ENCODE data around the gene SND1. TPM values are rescaled to one million over a fixed set of nuclear protein-coding genes. Genes with fewer than 3 reads are reported as not detected.
A peak's percentile ranks its signal among the peaks of the same experiment; 100 is the strongest.

Gene SND1
- 10 to 100 TPM; 46.2 to 71.6 (median 53.4) TPM for total RNA-seq
- 10 to 100 TPM; 29.2 to 72.8 (median 35.1) TPM for polyA plus RNA-seq
- long read RNA-seq, donor 1, transcript SND1-201 (24 exons, 3,476 nt), result major isoform, 32 of 42 reads
- long read RNA-seq, donor 1, partial matches to known transcripts, result 9 of 42 reads
- long read RNA-seq, donor 1, other reads (novel, unspliced or antisense), result 1 of 42 reads
- long read RNA-seq, donor 2, transcript SND1-201 (24 exons, 3,476 nt), result major isoform, 51 of 92 reads
- long read RNA-seq, donor 2, partial matches to known transcripts, result 30 of 92 reads
- long read RNA-seq, donor 2, other reads (novel, unspliced or antisense), result 11 of 92 reads

DNA sequence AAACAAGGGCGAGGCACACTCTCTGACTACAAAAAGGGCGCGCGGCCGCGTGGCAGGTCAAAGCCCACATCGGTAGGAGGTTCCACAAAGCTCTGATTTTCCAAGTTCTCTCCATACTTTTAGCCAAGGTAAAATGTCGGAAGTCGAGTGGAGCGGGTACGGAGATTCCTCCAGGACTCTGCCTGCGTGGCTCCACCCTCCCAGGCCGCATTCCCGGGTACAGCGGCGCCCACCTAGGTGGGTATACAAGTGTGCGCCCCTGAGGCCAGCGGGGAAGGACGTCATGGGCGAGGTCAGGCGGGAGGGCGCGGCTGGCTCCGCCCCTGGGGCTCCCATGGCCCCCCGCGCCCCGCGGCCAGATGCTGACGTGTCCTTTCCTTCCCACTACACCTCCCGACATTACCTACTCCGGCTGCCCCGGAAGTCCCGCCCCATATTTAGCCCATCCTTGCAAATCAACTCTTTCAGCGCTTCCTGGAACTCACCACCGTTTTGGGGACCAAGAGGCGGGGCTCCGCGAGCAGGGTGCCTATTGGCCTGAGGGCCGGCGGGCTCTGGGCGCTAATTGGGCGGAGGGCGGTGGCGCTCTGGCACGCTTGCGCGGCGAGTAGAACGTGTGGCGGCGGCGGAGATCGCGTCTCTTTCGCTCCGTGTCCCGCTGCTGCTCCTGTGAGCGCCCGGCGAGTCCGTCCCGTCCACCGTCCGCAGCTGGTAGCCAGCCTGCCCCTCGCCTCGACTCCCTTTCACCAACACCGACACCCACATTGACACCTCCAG is at the start of gene SND1:
TSS of gene SND1 (plus strand) at position 639 of the 777 bp plus-strand sequence. CDS start 180 bp downstream, outside the sequence.
- TF ChIP-seq CTCF (IDR thresholded peaks at IDR 0.05), result no peak
- no peaks in the 10 kb centered on the region for H3K9me3 ChIP-seq
- peak within 1 kb of the TSS; percentile 81 for H3K4me3 ChIP-seq
- ATAC-seq (peak; percentile 95 to 97 (median 96)), DNase-seq (peak; percentile 99)
- peaks cover 30% of the 10 kb centered on the region for H3K4me1 ChIP-seq
- H3K27me3 ChIP-seq (ENCODE audit: insufficient read depth in 3 of 3, low read length in 2 of 3), result no peaks in the 10 kb centered on the region
- WGBS, 3 donors, result 0 to 1% (median 0%) methylated on average over 44 to 67 of the region's 67 CpGs
- no peaks in the 10 kb centered on the region for H3K36me3 ChIP-seq (ENCODE audit: insufficient read depth in 1 of 2, low read depth in 1 of 2)
- intact Hi-C loops (cut with DNase I), result loop anchor here in 1 of 2 donors (2.0 to 5.0 kb wide), 2 partner anchors 63 to 259 kb away; partner anchors contain the start of genes ARF5 and ZNF800
- peak within 1 kb of the TSS; percentile 99 for H3K27ac ChIP-seq

DNA sequence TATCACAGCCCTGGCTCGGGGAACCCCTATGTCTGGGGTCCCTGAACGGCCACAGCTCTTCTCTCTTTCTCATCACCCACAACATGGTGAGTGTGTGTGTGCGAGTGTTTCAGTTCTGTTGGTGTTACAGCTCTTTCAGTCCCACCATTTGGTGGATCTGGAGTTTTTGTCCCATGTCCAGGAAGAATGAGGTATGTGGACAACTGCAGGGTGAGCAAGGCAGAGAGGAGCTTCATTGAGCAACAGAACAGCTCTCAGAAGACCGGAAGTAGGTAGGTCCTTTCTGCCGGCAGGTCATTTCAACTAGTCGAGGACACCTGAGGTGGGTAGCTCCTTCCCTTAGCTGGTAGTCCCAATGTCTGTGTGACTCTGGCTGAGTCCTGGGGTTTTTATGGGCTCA is 43.5 kb upstream of the SND1 start:
- ATAC-seq (no peak), DNase-seq (no peak)
- intact Hi-C loops (cut with DNase I), result no loop called here
- H3K27me3 ChIP-seq (ENCODE audit: insufficient read depth in 3 of 3, low read length in 2 of 3), result peaks cover 0 to 11% (median 0%) of the 10 kb centered on the region in 3 donors
- H3K9me3 ChIP-seq, result no peaks in the 10 kb centered on the region
- 83 to 86% (median 86%) methylated on average over 6 of the region's 6 CpGs for WGBS, 3 donors
- no peaks in the 10 kb centered on the region for H3K36me3 ChIP-seq (ENCODE audit: insufficient read depth in 1 of 2, low read depth in 1 of 2)
- no peak overlapping the region for H3K4me3 ChIP-seq
- no peak for TF ChIP-seq CTCF (IDR thresholded peaks at IDR 0.05)
- no peak overlapping the region for H3K27ac ChIP-seq
- no peaks in the 10 kb centered on the region for H3K4me1 ChIP-seq

DNA sequence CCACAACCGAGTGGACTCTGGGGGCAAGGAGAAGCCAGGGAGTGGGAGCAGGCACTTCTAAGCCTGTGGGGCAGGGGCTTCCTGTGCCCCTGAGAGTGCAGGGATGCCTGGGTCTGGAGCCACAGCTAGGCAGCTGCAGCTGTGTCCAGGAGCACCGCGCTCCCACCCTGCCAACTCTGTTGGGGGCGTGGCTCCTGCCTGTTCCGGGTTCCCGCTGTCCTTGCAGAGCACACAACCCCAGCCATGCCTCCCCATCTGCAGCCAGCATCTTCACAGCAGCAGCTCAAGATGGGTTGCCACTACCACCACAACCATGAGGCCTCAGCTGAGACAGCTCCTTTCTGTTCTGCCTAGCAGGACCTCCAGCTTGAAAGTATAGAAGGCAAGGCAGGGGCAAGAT is 42.7 kb upstream of the SND1 start:
- DNase-seq (no peak), ATAC-seq (no peak)
- no peaks in the 10 kb centered on the region for H3K4me1 ChIP-seq
- no peak for TF ChIP-seq CTCF (IDR thresholded peaks at IDR 0.05)
- no peak overlapping the region for H3K4me3 ChIP-seq
- intact Hi-C loops (cut with DNase I), result no loop called here
- 65 to 89% (median 85%) methylated on average over 6 of the region's 6 CpGs for WGBS, 3 donors
- no peaks in the 10 kb centered on the region for H3K9me3 ChIP-seq
- H3K27ac ChIP-seq, result no peak overlapping the region
- H3K27me3 ChIP-seq (ENCODE audit: insufficient read depth in 3 of 3, low read length in 2 of 3), result peaks cover 0 to 11% (median 6%) of the 10 kb centered on the region in 3 donors
- no peaks in the 10 kb centered on the region for H3K36me3 ChIP-seq (ENCODE audit: insufficient read depth in 1 of 2, low read depth in 1 of 2)

GRCh38 chr7:127612263-127612662 is 39.7 kb upstream of the SND1 start:
- Histone ChIP-seq H3K27ac (no peak overlapping the region), H3K27me3 (ENCODE audit: insufficient read depth in 3 of 3, low read length in 2 of 3) (peaks cover 0 to 13% (median 13%) of the 10 kb centered on the region in 3 donors), H3K4me1 (no peaks in the 10 kb centered on the region), H3K36me3 (ENCODE audit: insufficient read depth in 1 of 2, low read depth in 1 of 2) (no peaks in the 10 kb centered on the region), H3K9me3 (no peaks in the 10 kb centered on the region), H3K4me3 (no peak overlapping the region)
- WGBS, 3 donors, result 77 to 94% (median 81%) methylated on average over 1 of the region's 1 CpG
- TF ChIP-seq CTCF (IDR thresholded peaks at IDR 0.05), result no peak
- intact Hi-C loops (cut with DNase I), result no loop called here
- ATAC-seq (no peak), DNase-seq (no peak)
